NOMO-1 treated with dmso at 0.1 percent for 144 hours (cell line): Measurements from ENCODE around the gene FAM107A.

Experiments used
- DNase-seq: peaks from one replicate; lab custom pipeline; 2025; ENCODE audit not compliant: unreplicated experiment; lab: John Stamatoyannopoulos, UW

The FAM107A gene

GRCh38 chr3:58577269-58577821, at the start of gene FAM107A:
Gene FAM107A (minus strand): TSS chr3:58577391. CDS start chr3:58569860, 7,531 bp downstream.
- no peak for DNase-seq

GRCh38 chr3:58625196-58625824, 48.1 kb upstream of the FAM107A start:
- no peak for DNase-seq

GRCh38 chr3:58624550-58624949, 47.4 kb upstream of the FAM107A start:
- DNase-seq, result no peak

GRCh38 chr3:58623961-58624360, 46.8 kb upstream of the FAM107A start:
- no peak for DNase-seq

- DNase-seq, result no peak
Observed at GRCh38 chr3:58623478-58623877, 46.3 kb upstream of the FAM107A start.

- no peak for DNase-seq
Observed at GRCh38 chr3:58622892-58623291, 45.7 kb upstream of the FAM107A start.

GRCh38 chr3:58622436-58622835, 45.2 kb upstream of the FAM107A start:
- DNase-seq, result no peak

GRCh38 chr3:58621086-58621830, 44.1 kb upstream of the FAM107A start:
- no peak for DNase-seq

GRCh38 chr3:58620421-58620820, 43.2 kb upstream of the FAM107A start:
- DNase-seq, result no peak

GRCh38 chr3:58617338-58617761, 40.2 kb upstream of the FAM107A start:
- no peak for DNase-seq

- no peak for DNase-seq
Observed at GRCh38 chr3:58613236-58614132, 36.3 kb upstream of the FAM107A start.

- DNase-seq, result no peak
Observed at GRCh38 chr3:58612830-58613229, 35.6 kb upstream of the FAM107A start.

- DNase-seq, result no peak
Observed at GRCh38 chr3:58609990-58610389, 32.8 kb upstream of the FAM107A start.

GRCh38 chr3:58608648-58609047, 31.5 kb upstream of the FAM107A start:
- DNase-seq, result no peak

- no peak for DNase-seq
Observed at GRCh38 chr3:58607816-58608215, 30.6 kb upstream of the FAM107A start.

- DNase-seq, result no peak
Observed at GRCh38 chr3:58606693-58607092, 29.5 kb upstream of the FAM107A start.

- DNase-seq, result no peak
Observed at GRCh38 chr3:58604031-58604430, 26.8 kb upstream of the FAM107A start.

GRCh38 chr3:58603606-58604005, 26.4 kb upstream of the FAM107A start:
- DNase-seq, result no peak

- no peak for DNase-seq
Observed at GRCh38 chr3:58597770-58598310, 20.6 kb upstream of the FAM107A start.

GRCh38 chr3:58596834-58597518, 19.8 kb upstream of the FAM107A start:
- DNase-seq, result no peak
